ENCODE results near the gene BDH2. TPM values are rescaled to one million over a fixed set of nuclear protein-coding genes. Genes with fewer than 3 reads are reported as not detected.

Gene BDH2
- total and polyA plus RNA-seq, 2 donors (not counting 3 experiments of a cell fraction or from before 2014, with no cell fraction given) = 29.4 to 40.9 TPM

DNA sequence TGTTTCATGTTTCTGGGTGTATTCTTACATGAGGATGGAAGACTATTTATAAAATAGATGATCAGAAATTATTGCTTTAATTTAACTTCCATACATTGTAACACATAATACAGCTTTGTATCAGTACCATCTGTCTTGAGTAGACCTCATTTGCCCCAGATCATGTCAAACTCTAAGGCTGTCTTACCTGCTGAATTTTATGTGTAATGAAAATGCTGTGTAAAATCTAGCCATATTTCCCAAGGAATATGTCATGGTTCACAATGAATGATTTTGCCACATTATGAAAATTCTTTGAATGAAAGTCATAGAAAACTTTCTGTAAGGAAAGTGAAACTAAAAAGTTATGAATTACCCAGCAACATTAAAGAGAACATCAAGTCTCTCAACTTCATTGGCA is 7.4 kb downstream of the BDH2 start:
- Histone ChIP-seq H3K4me3 (replicated peaks in 1 of 3; ENCODE audit: insufficient read depth in 1 of 3, low read depth in 1 of 3, low read length in 3 of 3) (no peak overlapping the region), H4K20me1 (replicated peaks; ENCODE audit: control insufficient read depth, extremely low read depth, insufficient read depth, low read length) (no peaks in the 10 kb centered on the region), H3K27me3 (ENCODE audit: control insufficient read depth in 2 of 2, insufficient read depth in 2 of 2, low read length in 2 of 2) (no peaks in the 10 kb centered on the region), H3K4me1 (ENCODE audit: control insufficient read depth, extremely low read depth, insufficient read depth, low read length) (no peaks in the 10 kb centered on the region), H3K27ac (ENCODE audit: insufficient read depth, low read depth, low read length) (no peak overlapping the region), H2AFZ (ENCODE audit: low read depth, low read length) (no peak overlapping the region), H3K9me3 (replicated peaks; ENCODE audit: control insufficient read depth, insufficient read depth, low read length) (no peaks in the 10 kb centered on the region), H3K9me1 (replicated peaks; ENCODE audit: control insufficient read depth, extremely low read depth, insufficient read depth, low read length) (no peaks in the 10 kb centered on the region), H3K36me3 (ENCODE audit: control insufficient read depth in 2 of 2, extremely low read depth in 1 of 2, insufficient read depth in 2 of 2, low read length in 2 of 2) (peaks cover 7 to 8% of the 10 kb centered on the region in 2 experiments), H3K4me2 (ENCODE audit: insufficient read depth, low read length) (no peak overlapping the region), H3K9ac (replicated peaks; ENCODE audit: extremely low read depth, insufficient read depth, low read length) (no peak overlapping the region), H3K79me2 (ENCODE audit: control insufficient read depth, insufficient read depth, low read length) (no peaks in the 10 kb centered on the region)
- intact Hi-C loops (cut with micrococcal nuclease) = loop anchor here (5.0 to 10.0 kb wide), 2 partner anchors 45 to 843 kb away; no protein-coding TSS in a partner anchor
- no TSS peak for BruUV-seq (replicated peaks)
- FAIRE-seq = no peak
- no peak for TF ChIP-seq GATA2 (IDR thresholded peaks at IDR 0.05; ENCODE audit: insufficient read depth, insufficient read length, low read depth, low read length)
- POLR2A ChIA-PET = no interaction called here
- dilution Hi-C loops (cut with MboI; ENCODE audit: extremely low pct_ligation_motif_present, low sequenced_read_pairs) = no loop called here
- no peak for DNase-seq (ENCODE audit: low read depth, low spot score)
- CTCF ChIA-PET = interaction anchor here (0.6 to 5.7 kb wide), 9 partner anchors 8 to 637 kb away, joined by 3 to 40 read pairs (median 3); partner anchors contain the start of gene BDH2

DNA sequence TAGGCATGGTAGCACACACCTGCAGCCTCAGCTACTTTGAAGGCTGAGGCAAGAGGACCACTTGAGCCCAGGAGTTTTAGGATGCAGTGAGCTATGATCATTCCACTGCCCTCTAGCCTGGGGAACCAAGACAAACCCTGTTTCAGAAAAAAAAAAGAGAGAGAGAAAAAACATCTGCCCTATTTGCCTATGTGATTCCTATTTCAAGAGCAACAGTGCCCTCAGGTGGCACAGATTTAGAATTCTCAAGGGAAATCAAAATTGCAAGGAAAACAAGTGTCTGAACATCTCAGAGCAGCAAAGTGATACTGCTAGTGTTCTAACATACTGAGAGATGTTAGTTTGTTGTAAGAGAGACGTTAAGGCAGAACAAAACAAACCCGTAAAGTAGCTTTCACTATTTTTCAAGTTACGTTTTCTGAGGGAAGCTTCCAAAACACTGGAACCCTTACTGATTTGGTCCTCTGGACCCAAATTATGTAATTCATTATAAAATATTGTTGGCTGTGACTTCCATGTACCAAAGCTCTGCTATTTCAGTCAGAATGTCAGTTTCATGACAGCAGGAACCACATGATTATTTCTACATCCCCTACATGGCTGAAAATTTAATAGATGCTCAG is 7.9 kb downstream of the BDH2 start:
- no peaks in the 10 kb centered on the region for H3K9me3 ChIP-seq (replicated peaks; ENCODE audit: control insufficient read depth, insufficient read depth, low read length)
- CTCF ChIA-PET = interaction anchor here (0.6 to 5.7 kb wide), 10 partner anchors 8 to 637 kb away, joined by 3 to 40 read pairs (median 3); partner anchors contain the start of gene BDH2
- H3K27me3 ChIP-seq (ENCODE audit: control insufficient read depth in 2 of 2, insufficient read depth in 2 of 2, low read length in 2 of 2) = no peaks in the 10 kb centered on the region
- no TSS peak for BruUV-seq (replicated peaks)
- H3K4me2 ChIP-seq (ENCODE audit: insufficient read depth, low read length) = no peak overlapping the region
- H3K9me1 ChIP-seq (replicated peaks; ENCODE audit: control insufficient read depth, extremely low read depth, insufficient read depth, low read length) = no peaks in the 10 kb centered on the region
- dilution Hi-C loops (cut with MboI; ENCODE audit: extremely low pct_ligation_motif_present, low sequenced_read_pairs) (no loop called here), intact Hi-C loops (cut with micrococcal nuclease) (loop anchor here (1.0 to 10.0 kb wide), 6 partner anchors 44 to 843 kb away; partner anchors contain the start of gene SLC39A8)
- TF ChIP-seq GATA2 (IDR thresholded peaks at IDR 0.05; ENCODE audit: insufficient read depth, insufficient read length, low read depth, low read length) (no peak), POLR2AphosphoS5 (IDR thresholded peaks at IDR 0.05; ENCODE audit: insufficient read depth, low read depth, low read length) (no peak), CTCF (IDR thresholded peaks at IDR 0.05; ENCODE audit: extremely low read depth in 1 of 2, insufficient read depth in 1 of 2, low read depth in 1 of 2, low read length in 2 of 2) (peak; percentile 49 to 56), EZH2 (IDR thresholded peaks at IDR 0.05; ENCODE audit: borderline replicate concordance, low read depth, low read length, severe bottlenecking) (no peak)
- POLR2A ChIA-PET = no interaction called here
- no peaks in the 10 kb centered on the region for H4K20me1 ChIP-seq (replicated peaks; ENCODE audit: control insufficient read depth, extremely low read depth, insufficient read depth, low read length)
- FAIRE-seq (peak; percentile 80), DNase-seq (ENCODE audit: low read depth, low spot score) (peak; percentile 66)
- H3K36me3 ChIP-seq (ENCODE audit: control insufficient read depth in 2 of 2, extremely low read depth in 1 of 2, insufficient read depth in 2 of 2, low read length in 2 of 2) = peaks cover 8 to 11% of the 10 kb centered on the region in 2 experiments
- H3K27ac ChIP-seq (ENCODE audit: insufficient read depth, low read depth, low read length) = no peak overlapping the region
- no peak overlapping the region for H2AFZ ChIP-seq (ENCODE audit: low read depth, low read length)
- H3K9ac ChIP-seq (replicated peaks; ENCODE audit: extremely low read depth, insufficient read depth, low read length) = no peak overlapping the region
- H3K4me3 ChIP-seq (replicated peaks in 1 of 3; ENCODE audit: insufficient read depth in 1 of 3, low read depth in 1 of 3, low read length in 3 of 3) = no peak overlapping the region
- H3K4me1 ChIP-seq (ENCODE audit: control insufficient read depth, extremely low read depth, insufficient read depth, low read length) = no peaks in the 10 kb centered on the region
- H3K79me2 ChIP-seq (ENCODE audit: control insufficient read depth, insufficient read depth, low read length) = no peaks in the 10 kb centered on the region
